Activated T-cell treated with anti-CD3 and anti-CD28 coated beads, Interleukin-2, amount 50 U/mL, for 72 hours (primary cell): Measurements from ENCODE around the gene POFUT2. TPM values are rescaled to one million over a fixed set of nuclear protein-coding genes. Genes with fewer than 3 reads are reported as not detected.

Experiments
- ATAC-seq, 2 donors: fragments of 150-1000 bp; cut with Tn5 transposase; replicated peaks in 1 of 2; 2 replicates each; pipeline ENCODE4 v1.10.0; 2021; ENCODE audit warnings: moderate library complexity in 2 of 2, mild to moderate bottlenecking in 1 of 2
- DNase-seq, 2 donors: peaks; one replicate each; pipeline ENCODE4 v3.0.0; 2021 to 2022; ENCODE audit warnings: mixed read lengths in 1 of 2
- H3K27ac Mint-ChIP-seq: one replicate; pipeline ENCODE4 v1.8.0; 2022; ENCODE audit warnings: mild to moderate bottlenecking, moderate library complexity, mixed read lengths
- H3K27me3 Mint-ChIP-seq: one replicate; pipeline ENCODE4 v1.8.0; 2022; ENCODE audit warnings: low read depth, mixed read lengths
- H3K36me3 Mint-ChIP-seq, 2 donors: one replicate each; pipeline ENCODE4 v1.8.0; 2022; ENCODE audit warnings: mixed read lengths in 2 of 2, mild to moderate bottlenecking in 1 of 2; ENCODE audit not compliant: insufficient read depth in 2 of 2
- H3K4me1 Mint-ChIP-seq: one replicate; pipeline ENCODE4 v1.8.0; 2022; ENCODE audit warnings: low read depth, mixed read lengths
- H3K4me3 Mint-ChIP-seq, 2 donors: one replicate each; pipeline ENCODE4 v1.8.0; 2022; ENCODE audit warnings: mild to moderate bottlenecking in 2 of 2, mixed read lengths in 2 of 2, moderate library complexity in 2 of 2
- H3K9me3 Mint-ChIP-seq, 2 donors: one replicate each; pipeline ENCODE4 v1.8.0; 2022; ENCODE audit warnings: mixed read lengths in 2 of 2
- total RNA-seq, 2 donors: library from RNA; stranded (reverse); gene quantifications; one replicate each; pipeline ENCODE4 v1.2.3, GENCODE V29; 2022

POFUT2 gene
- total RNA-seq, 2 donors from 2014 or later, result 24.5 to 26.6 TPM

GRCh38 chr21:45259206-45259840 is 28.4 kb downstream of the POFUT2 start:
- Mint-ChIP-seq H3K27ac (no peak overlapping the region), H3K4me3 (no peak overlapping the region), H3K36me3 (no peaks in the 10 kb centered on the region), H3K27me3 (peaks cover 8% of the 10 kb centered on the region), H3K9me3 (no peaks in the 10 kb centered on the region), H3K4me1 (peaks cover 20% of the 10 kb centered on the region)
- no peak for DNase-seq
- ATAC-seq, result no peak

- no peaks in the 10 kb centered on the region for H3K9me3 Mint-ChIP-seq
- H3K4me1 Mint-ChIP-seq, result peaks cover 20% of the 10 kb centered on the region
- peaks cover 10% of the 10 kb centered on the region for H3K27me3 Mint-ChIP-seq
- no peak for DNase-seq
- H3K36me3 Mint-ChIP-seq, result no peaks in the 10 kb centered on the region
- no peak overlapping the region for H3K4me3 Mint-ChIP-seq
- no peak overlapping the region for H3K27ac Mint-ChIP-seq
- no peak for ATAC-seq
Measured at GRCh38 chr21:45258466-45258865, 29.2 kb downstream of the POFUT2 start.

DNA sequence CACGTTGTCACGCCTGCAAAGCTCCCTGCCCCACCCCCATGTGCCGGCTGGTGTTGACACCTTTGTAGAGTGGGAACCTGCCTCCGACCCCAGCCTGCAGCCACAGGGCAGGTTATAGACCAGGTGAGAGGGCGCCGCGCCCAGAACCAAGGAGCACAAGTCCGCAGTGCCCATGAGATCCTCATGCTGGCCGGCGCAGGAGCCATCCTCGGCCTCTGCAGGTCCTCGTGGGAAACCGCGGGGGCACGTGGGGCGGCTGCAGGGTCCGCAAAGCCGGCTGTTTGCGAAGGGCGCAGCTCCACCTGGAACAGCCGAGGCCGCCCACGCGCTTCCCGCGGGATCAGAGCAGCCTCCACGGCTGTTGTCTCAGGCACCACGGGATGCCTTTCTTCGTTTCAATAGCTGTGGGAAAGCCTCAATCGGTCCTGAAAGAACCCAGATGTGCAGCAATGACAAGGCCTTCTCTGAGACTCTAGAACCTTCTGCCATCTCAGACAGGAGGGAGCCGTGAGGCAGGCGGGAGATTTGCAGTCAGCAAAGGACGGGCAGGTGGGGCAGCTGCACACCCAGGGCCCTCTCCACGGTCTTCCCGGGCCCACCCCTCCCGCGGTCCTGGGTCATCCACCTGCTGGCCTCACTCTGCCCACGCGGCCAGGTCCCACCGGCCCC is 29.9 kb downstream of the POFUT2 start:
- Mint-ChIP-seq H3K9me3 (no peaks in the 10 kb centered on the region), H3K36me3 (no peaks in the 10 kb centered on the region), H3K4me3 (no peak overlapping the region), H3K27me3 (peaks cover 10% of the 10 kb centered on the region), H3K27ac (no peak overlapping the region), H3K4me1 (peaks cover 20% of the 10 kb centered on the region)
- DNase-seq (no peak), ATAC-seq (no peak)

DNA sequence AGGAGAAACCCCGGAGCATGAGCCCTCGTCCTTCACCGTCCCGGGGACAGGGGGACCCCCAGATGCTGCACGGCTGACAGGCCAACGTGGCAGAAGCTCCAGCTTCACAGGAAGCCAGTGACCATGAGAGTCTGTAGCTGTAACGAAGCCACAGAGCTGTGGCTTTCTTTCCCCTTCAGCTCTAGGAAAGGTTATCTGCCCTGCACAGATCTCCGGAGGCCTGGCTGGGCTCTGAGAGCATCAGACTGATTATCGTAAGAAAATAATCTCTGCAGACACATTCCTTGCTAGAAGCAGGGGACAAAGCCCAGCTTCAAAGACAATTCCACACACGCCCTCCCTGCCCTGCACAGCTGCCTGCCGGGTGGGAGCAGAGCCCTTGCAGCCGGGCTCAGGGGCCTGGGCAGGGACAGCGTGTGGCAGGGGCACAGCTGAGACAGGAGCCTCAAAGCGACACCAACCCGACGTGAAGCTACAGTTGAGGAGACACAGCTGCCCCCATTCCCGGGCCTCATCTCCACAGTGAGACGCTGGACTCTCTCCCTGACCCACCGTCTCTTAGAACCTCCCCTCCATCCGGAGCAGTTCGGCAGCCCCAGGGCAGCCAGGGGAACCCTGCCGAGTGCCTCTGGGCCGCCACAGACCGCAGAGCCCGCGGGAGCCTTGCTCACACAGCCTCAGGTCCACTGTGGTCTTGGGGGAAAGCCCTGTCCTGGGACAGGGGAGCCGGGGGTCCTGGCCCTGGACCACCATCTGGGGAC is 30.6 kb downstream of the POFUT2 start:
- DNase-seq (no peak), ATAC-seq (peak; percentile 34 to 47)
- peaks cover 20% of the 10 kb centered on the region for H3K4me1 Mint-ChIP-seq
- H3K9me3 Mint-ChIP-seq, result no peaks in the 10 kb centered on the region
- peak overlapping the region in 1 of 2 donors; percentile 27 for H3K4me3 Mint-ChIP-seq
- no peak overlapping the region for H3K27ac Mint-ChIP-seq
- H3K36me3 Mint-ChIP-seq, result no peaks in the 10 kb centered on the region
- H3K27me3 Mint-ChIP-seq, result peaks cover 10% of the 10 kb centered on the region

DNA sequence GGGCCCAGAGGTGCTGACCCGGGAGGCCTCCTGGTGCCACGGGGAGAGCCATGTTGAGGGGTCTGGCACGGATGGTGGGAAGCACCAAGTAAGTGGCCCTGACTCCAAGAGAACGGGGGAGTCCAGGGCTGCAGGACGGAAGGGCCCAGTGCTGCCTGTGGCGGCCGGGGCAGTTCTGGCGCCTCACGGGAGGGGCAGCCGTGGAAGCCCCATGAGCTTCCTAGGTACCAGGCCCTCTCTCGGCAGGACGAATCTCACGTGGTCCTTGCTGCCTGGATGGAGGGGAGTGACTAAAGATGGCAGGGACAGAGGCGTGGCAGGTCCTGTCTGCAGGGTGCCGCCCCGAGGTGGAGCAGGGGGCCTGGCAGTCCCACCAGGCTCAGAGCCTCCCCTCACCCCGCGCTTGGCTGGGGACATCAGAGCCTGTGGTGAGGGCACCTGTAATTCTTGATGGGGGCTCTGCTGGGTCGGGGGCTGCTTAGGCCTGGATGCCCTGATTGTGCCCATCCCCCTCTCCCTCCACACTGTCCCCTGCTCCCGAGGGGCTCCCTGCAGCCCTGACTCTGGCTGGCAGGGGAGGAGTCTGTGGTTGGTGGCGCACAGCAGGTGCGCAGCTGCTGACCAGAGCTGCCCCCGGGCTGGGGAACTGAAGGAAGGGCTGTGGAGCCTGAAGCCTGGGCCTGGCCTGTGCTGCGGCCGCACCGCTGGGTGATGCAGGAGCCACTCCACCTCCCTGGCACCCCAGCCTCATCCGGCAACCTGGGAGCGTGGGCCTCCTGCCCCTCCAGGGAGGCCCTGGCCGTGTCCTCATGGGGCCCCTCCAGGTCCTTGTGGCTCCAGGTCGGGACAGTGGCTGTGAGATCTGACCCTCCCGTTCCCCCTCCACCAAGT is 31.4 kb downstream of the POFUT2 start:
- H3K27ac Mint-ChIP-seq, result no peak overlapping the region
- no peaks in the 10 kb centered on the region for H3K9me3 Mint-ChIP-seq
- no peak for DNase-seq
- ATAC-seq, result peak; percentile 11 to 25
- H3K4me1 Mint-ChIP-seq, result peaks cover 20% of the 10 kb centered on the region
- H3K36me3 Mint-ChIP-seq, result no peaks in the 10 kb centered on the region
- H3K27me3 Mint-ChIP-seq, result peaks cover 10% of the 10 kb centered on the region
- H3K4me3 Mint-ChIP-seq, result peak overlapping the region in 1 of 2 donors; percentile 62

DNA sequence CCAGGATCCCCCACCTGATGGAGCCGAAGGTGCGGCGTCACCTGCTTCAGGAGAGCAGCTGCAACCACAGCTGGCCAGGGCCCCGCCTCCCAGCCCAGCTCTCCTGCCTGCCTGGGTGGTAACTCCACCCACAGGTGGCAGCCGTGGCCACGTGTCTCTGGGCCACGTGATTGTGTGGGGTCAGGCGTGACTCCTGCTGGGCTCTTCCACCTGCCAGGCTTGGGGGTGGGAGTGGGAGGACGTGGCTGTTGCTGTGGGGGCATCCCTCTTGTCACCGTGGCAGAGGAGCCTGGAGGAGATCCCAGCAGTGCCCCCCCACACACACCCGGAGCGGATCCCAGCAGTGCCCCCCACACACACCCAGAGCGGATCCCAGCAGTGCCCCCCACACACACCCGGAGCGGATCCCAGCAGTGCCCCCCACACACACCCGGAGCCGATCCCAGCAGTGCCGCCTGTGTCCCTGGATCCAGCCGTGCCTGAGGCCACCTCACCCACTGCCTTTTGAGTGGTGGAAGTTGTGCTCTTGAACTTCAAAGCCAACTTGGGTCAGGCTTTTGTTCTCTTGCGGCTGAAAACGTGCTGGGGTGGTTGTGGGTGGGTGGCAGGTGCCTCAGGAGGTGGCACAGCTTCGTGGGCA is 32.2 kb downstream of the POFUT2 start:
- Mint-ChIP-seq H3K4me1 (peaks cover 20% of the 10 kb centered on the region), H3K36me3 (no peaks in the 10 kb centered on the region), H3K9me3 (no peaks in the 10 kb centered on the region), H3K27ac (no peak overlapping the region), H3K4me3 (peak overlapping the region in 1 of 2 donors; percentile 62), H3K27me3 (peaks cover 10% of the 10 kb centered on the region)
- DNase-seq, result peak in 1 of 2 donors; percentile 55
- peak in 1 of 2 donors; percentile 69 for ATAC-seq

DNA sequence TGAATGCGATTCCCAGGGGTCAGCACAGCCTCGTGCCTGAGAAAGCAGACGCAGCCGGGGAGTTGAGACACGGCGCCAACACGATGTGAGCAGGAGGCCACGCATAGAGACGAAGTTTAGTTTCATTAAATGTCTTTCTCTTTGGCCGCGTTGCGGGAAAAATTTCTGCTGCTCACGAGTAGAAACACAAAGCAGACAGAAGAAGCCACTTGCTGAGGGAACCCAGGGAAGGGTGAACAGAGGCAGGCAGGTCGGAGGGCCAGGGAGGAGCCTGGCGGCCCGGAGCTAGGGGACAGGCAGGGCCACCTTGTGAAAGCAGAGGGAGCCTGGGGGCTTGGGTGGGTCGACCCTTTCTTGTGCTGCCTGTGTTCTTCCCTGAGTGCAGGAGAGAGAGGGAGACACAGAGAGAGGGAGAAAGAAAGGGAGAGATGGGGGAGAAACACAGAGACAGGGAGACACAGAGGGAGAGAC is 33.2 kb downstream of the POFUT2 start:
- ATAC-seq (no peak), DNase-seq (no peak)
- no peak overlapping the region for H3K27ac Mint-ChIP-seq
- H3K27me3 Mint-ChIP-seq, result peaks cover 10% of the 10 kb centered on the region
- peak overlapping the region in 1 of 2 donors; percentile 50 for H3K4me3 Mint-ChIP-seq
- no peaks in the 10 kb centered on the region for H3K9me3 Mint-ChIP-seq
- peaks cover 20% of the 10 kb centered on the region for H3K4me1 Mint-ChIP-seq
- H3K36me3 Mint-ChIP-seq, result no peaks in the 10 kb centered on the region

DNA sequence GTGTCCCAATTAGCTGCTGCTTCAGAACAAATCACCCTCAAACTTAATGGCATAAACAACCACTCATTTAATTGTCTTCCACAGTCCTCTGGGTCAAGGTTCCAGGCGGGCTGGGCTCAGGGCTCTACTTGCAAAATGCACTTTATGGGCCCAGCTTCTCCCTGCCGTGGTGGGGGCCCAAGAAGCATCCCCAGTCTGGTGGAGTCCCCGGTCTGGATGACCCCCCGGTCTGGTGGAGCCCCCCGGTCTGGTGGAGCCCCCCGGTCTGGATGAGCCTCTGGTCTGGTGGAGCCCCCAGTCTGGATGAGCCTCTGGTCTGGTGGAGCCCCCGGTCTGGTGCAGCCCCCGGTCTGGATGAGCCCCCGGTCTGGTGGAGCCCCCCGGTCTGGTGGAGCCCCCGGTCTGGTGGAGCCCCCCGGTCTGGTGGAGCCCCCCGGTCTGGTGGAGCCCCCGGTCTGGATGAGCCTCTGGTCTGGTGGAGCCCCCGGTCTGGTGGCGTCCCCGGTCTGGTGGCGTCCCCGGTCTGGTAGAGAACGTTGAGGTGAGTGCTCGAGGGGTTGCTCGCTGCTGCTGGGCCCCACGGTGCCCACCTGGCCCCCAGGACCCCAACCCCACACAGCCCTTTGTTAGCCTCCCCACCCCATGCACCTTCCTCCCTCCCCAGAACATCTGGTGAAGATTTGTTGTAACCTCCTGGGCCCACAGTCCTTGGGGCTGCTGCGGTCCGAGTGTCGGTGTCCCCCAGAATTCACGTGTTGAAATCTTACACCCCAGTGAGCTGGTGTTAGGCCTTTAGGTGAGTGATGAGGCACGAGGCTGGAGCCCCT is 33.8 kb downstream of the POFUT2 start:
- no peak overlapping the region for H3K27ac Mint-ChIP-seq
- H3K9me3 Mint-ChIP-seq, result no peaks in the 10 kb centered on the region
- no peaks in the 10 kb centered on the region for H3K36me3 Mint-ChIP-seq
- peaks cover 10% of the 10 kb centered on the region for H3K27me3 Mint-ChIP-seq
- peak overlapping the region in 1 of 2 donors; percentile 20 for H3K4me3 Mint-ChIP-seq
- H3K4me1 Mint-ChIP-seq, result peaks cover 20% of the 10 kb centered on the region
- no peak for DNase-seq
- ATAC-seq, result no peak

DNA sequence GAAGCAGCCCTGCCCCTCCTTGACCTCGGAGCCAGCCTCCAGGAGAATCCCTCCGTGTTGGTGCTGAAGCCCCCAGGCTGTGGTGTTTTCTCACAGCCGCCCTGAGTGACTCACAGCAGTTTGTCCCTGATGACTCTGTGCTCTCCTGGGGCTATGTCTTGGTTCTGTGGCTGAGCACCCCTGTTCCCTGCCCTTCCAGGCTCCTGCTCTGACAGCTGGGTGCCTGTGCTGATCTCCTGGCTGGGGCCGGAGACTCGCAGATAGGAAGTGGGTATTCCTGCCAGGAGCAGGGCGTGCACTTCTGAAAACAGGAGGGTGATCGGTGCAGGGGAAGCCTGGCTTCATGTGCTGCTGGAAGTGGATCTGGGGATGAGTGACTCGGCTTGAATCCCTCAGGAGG is 34.5 kb downstream of the POFUT2 start:
- ATAC-seq, result no peak
- Mint-ChIP-seq H3K27ac (no peak overlapping the region), H3K4me3 (no peak overlapping the region), H3K27me3 (peaks cover 10% of the 10 kb centered on the region), H3K36me3 (no peaks in the 10 kb centered on the region), H3K4me1 (peaks cover 20% of the 10 kb centered on the region), H3K9me3 (no peaks in the 10 kb centered on the region)
- no peak for DNase-seq

DNA sequence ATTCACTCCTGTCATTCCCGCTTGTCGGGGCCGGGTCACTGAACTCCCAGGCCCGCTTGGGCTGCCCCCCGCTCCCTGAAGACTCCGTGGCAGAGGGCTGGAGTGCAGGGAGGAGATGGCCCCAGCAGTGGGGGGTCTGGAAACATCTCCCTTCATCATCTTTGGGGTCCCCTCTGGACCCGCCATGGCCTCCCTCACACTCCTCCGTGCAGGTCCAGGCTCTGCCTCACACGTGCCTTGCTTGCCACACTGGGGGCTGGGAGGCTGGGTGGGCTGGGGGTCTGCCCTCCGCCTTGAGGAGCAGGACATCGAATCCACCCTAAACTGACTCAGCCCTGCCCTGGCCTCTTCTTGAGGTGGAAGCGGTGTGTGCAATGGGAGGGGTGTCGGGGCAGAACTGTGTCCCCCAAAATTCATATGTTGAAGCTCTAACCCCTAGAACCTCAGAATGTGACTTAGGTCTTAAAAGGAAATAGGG is 35.2 kb downstream of the POFUT2 start:
- Mint-ChIP-seq H3K9me3 (no peaks in the 10 kb centered on the region), H3K4me3 (no peak overlapping the region), H3K36me3 (no peaks in the 10 kb centered on the region), H3K27ac (no peak overlapping the region), H3K27me3 (peaks cover 10% of the 10 kb centered on the region), H3K4me1 (peaks cover 20% of the 10 kb centered on the region)
- DNase-seq (no peak), ATAC-seq (no peak)

DNA sequence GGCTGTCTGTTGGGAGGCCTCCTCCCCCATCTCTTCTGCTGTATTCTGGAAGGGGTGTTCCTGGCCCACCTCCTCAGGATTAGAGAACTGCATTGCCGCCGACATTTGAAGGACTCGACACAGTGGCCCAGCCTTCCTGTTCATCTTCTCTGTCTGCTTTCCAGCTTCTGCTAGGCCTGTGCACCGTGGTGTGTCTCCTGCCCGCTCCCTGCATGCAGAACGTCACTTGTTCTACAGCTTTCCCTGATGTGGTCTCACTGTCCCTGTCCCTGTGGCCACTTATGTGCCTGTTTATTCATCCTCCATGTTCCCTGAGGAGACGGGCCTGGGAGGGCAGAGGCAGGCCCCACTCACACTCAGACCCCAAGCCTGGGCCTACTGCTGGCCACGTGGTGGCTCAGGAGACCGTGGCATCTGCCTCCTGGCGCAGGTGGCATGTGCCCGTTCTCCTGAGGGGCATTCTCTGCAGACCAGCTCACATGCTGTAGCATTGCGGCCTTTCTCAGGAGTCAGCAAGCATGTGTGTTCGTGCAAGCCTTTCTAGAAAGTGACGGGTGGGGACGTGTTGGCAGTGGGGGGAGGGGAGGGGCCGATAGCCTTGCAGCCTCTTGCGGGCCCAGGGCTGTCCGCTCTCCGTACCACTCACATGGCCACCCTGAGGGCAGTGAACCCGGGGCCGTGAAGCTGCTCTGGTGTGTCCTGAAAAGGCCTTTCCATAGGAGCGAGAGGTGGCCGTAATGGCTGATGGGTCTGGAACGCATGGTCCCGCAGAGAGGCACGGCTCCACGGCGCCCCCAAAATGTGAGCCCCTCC is 35.9 kb downstream of the POFUT2 start:
- peaks cover 10% of the 10 kb centered on the region for H3K27me3 Mint-ChIP-seq
- no peak for DNase-seq
- H3K36me3 Mint-ChIP-seq, result no peaks in the 10 kb centered on the region
- H3K9me3 Mint-ChIP-seq, result no peaks in the 10 kb centered on the region
- peaks cover 20% of the 10 kb centered on the region for H3K4me1 Mint-ChIP-seq
- ATAC-seq, result no peak
- H3K27ac Mint-ChIP-seq, result no peak overlapping the region
- H3K4me3 Mint-ChIP-seq, result no peak overlapping the region
